ENCODE measurements around the gene TMEM106C. TPM values are rescaled to one million over a fixed set of nuclear protein-coding genes. Genes with fewer than 3 reads are reported as not detected.

Gene TMEM106C
- total RNA-seq, 4 donors from 2014 or later = 52.9 to 112 (median 79.1) TPM

- no peak for TF ChIP-seq CTCF (IDR thresholded peaks at IDR 0.05)
- no peak for TF ChIP-seq POLR2A (IDR thresholded peaks at IDR 0.05)
- intact Hi-C loops (cut with DNase I) = no loop called here
- H3K4me1 ChIP-seq = no peaks in the 10 kb centered on the region
- no peak overlapping the region for H3K4me3 ChIP-seq (replicated peaks in 1 of 3)
- WGBS, 2 donors = 93 to 97% methylated on average over 9 of the region's 9 CpGs
- no peak for DNase-seq
- H3K36me3 ChIP-seq = no peaks in the 10 kb centered on the region
- H3K27ac ChIP-seq = no peak overlapping the region
- no peaks in the 10 kb centered on the region for H3K9me3 ChIP-seq
- H3K27me3 ChIP-seq = no peaks in the 10 kb centered on the region
Measured at GRCh38 chr12:47973870-47974269, 10.5 kb downstream of the TMEM106C start.

DNA sequence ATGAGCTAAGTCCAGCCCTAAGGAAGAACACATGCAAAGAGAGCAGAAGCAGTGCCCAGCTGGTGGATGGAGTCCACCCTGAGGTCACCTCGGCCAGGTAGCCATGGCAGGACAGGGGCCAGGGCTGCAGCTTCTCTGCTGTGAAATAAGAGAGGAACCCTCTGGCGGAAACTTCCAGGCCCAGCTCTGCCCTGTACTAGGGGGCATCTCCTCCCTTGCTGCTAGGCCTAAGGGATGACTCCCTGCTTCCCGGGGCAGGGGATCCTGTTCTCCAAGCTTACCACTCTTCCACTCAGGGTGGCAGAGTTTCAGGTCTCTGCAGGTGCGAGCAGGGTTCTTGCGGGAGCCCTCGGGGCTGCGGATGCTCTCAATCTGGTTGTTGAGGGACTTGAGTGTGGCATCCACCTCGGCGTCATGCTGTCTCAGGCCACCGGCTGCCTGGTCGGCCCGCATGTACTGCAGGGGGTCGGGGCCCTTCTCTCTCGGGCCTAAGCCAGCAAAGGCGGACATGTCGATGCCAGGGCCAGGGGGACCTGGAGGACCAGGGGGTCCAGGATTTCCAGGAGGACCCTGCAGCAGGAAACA is 11.7 kb downstream of the TMEM106C start:
- intact Hi-C loops (cut with DNase I) = no loop called here
- Histone ChIP-seq H3K36me3 (no peaks in the 10 kb centered on the region), H3K4me3 (replicated peaks in 1 of 3) (no peak overlapping the region), H3K9me3 (no peaks in the 10 kb centered on the region), H3K27me3 (no peaks in the 10 kb centered on the region), H3K27ac (no peak overlapping the region), H3K4me1 (no peaks in the 10 kb centered on the region)
- WGBS, 2 donors = 95 to 99% methylated on average over 11 to 14 of the region's 16 CpGs
- TF ChIP-seq POLR2A (IDR thresholded peaks at IDR 0.05) = no peak
- TF ChIP-seq CTCF (IDR thresholded peaks at IDR 0.05) = no peak
- no peak for DNase-seq

DNA sequence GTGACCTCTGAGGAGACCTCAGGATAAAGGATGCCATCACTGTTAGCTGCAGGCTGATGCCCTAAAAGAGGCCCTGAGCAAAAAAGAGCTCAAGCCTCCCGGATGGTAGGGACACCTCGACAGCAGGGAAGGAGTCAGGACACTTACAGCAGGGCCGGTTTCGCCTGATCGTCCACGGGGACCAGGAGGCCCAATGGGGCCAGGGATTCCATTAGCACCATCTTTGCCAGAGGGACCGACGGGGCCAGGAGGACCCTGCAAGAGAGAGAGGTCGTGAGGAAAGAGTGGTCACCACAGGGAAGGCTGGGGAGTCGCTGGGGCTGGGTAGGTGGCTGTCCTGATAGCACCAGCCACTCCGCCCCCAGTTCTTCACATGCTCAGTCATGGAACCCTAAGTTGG is 12.4 kb downstream of the TMEM106C start:
- Histone ChIP-seq H3K9me3 (no peaks in the 10 kb centered on the region), H3K27me3 (no peaks in the 10 kb centered on the region), H3K36me3 (no peaks in the 10 kb centered on the region), H3K4me1 (no peaks in the 10 kb centered on the region), H3K27ac (no peak overlapping the region), H3K4me3 (replicated peaks in 1 of 3) (no peak overlapping the region)
- TF ChIP-seq POLR2A (IDR thresholded peaks at IDR 0.05) (no peak), CTCF (IDR thresholded peaks at IDR 0.05) (no peak)
- WGBS, 2 donors = 90 to 93% methylated on average over 11 of the region's 11 CpGs
- DNase-seq = no peak
- intact Hi-C loops (cut with DNase I) = no loop called here

DNA sequence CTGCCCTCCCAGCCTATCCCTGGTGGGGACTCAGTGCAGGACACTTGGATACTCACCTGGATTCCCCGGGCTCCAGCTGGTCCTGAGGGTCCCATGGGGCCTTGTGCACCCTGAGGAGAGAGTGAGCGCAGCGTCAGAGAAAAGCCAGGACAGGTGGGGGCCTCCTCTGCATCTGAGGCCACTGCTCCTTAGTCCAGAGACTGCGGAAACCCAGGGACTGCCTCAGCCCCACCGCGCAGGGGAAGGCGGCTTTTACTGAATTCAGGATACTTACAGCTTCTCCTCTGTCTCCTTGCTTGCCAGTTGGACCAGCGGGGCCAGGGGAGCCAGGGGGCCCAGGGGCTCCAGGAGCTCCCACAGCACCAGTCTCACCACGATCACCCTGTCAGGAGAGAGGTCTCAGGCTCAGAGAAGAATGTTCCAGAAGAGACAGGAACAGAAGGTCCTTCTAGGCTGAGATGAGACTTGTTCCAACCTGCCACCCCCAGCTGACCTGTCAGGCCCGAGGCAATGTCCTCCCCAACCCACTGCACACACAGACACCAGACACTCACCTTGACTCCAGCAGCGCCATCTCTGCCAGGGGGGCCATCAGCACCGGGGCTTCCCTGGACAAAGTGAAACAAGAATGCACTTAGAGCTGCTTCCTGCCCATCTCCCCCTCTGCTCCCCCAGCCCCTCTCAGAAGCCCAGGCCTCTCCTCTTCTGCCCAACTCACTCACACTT is 13.8 kb downstream of the TMEM106C start:
- Histone ChIP-seq H3K27me3 (no peaks in the 10 kb centered on the region), H3K27ac (no peak overlapping the region), H3K4me3 (replicated peaks in 1 of 3) (no peak overlapping the region), H3K4me1 (peaks cover 0 to 4% of the 10 kb centered on the region in 2 donors), H3K9me3 (no peaks in the 10 kb centered on the region), H3K36me3 (no peaks in the 10 kb centered on the region)
- intact Hi-C loops (cut with DNase I) = no loop called here
- no peak for DNase-seq
- TF ChIP-seq CTCF (IDR thresholded peaks at IDR 0.05) (no peak), POLR2A (IDR thresholded peaks at IDR 0.05) (no peak)
- 82 to 85% methylated on average over 9 to 11 of the region's 12 CpGs for WGBS, 2 donors

All from thyroid gland (tissue), 4 donors.